Occipital lobe (tissue), 2 donors: ENCODE data around the gene ICAM3. TPM values are rescaled to one million over a fixed set of nuclear protein-coding genes. Genes with fewer than 3 reads are reported as not detected.
"Not testable (repeated sequence)": the region's sequence is repeated elsewhere in the genome, so short reads cannot be mapped to it uniquely, and the experiment has no call there.

ENCODE experiments used
- DNase-seq: peaks from one replicate; lab custom pipeline; 2025; lab: John Stamatoyannopoulos, UW
- total RNA-seq: library from RNA; depleted of rRNA; stranded (reverse); fragments of >200 nt; gene quantifications from one replicate; pipeline ENCODE4 v1.2.3, GENCODE V29; 2014

Gene ICAM3
- total RNA-seq, 1 donor from 2014 or later = 0.94 TPM

DNA sequence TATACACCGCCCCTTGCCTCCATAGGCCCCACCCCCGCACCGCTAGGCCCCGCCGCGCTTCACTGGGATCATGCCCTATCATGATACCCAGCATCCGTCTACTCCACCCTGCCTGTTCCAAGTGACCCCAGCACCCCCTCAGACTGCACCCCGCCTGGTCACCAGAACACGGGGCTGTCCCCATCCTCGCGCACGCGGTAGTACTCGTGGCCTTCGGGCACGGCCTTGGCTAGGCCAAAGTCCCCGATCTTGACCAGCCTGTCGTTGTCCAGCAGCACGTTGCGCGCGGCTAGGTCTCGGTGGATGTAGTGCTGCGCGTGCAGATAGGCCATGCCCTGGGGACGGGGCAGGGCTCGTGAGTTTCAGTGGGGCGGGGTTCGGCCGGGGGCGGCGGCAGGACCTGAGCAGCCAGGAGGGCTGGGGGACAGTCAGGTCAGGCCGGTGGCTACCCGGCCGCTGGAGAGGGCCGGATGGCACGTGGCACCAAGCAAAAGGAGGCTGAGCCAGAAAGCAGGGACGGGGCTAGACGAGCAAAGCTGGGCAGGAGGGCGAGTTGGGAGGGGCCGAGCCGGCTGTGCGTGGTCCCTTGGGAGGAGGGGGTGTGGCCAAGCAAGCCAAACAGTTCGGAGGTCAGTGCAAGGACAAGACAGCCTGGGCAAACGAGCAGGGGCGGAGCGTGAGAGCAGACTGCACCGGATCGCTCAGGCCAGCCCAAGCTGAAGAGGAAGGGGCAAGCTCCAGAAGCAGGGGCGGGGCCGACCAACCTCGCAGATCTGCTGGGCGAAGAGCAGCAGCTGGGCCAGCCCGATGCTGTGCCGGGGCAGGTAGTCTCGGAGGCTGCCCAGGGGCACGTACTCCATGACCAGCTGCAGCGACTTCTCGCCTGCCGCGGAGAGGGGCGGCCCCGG is 13.6 kb upstream of the ICAM3 start:
- DNase-seq = no peak

DNA sequence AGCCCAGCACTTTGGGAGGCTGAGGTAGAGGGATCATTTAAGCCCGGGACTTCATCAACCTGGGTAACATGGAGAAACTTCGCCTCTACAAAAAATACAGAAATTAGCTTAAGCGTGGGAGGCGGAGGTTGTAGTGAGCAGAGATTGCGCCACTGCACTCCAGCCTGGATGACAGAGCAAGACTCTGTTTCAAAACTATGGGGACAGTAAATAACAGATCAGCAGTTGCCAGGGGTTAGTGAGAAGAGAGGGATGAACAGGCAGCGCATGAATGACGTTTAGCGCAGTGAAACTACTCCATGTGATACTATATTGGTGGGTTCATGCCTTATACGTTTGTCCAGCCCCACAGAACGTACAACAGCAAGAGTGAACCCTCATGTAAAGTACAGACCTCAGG is 7.1 kb upstream of the ICAM3 start:
- DNase-seq = no peak

- no peak for DNase-seq
These were observed 5.4 kb upstream of the ICAM3 start for GRCh38 chr19:10344780-10345179.

GRCh38 chr19:10343495-10343894 is 4.1 kb upstream of the ICAM3 start:
- no peak for DNase-seq

DNA sequence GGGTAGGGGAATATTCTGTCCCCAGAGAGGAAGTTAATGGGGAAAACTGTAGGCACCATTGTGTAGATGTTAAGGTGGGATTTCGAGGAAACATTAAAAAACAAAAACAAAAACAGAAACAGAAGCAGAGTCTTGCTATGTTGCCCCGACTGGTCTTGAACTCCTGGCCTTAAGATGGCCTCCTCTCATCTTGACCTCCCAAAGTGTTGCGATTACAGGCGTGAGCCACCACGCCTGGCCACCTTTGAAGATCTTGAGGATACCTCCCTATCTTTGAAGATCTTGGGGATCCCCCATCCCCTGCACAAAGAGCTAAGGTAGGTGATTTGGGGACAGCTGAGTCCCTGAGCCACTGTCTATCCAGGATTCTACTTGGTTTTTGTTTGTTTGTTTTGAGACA is 553 bp upstream of the ICAM3 start:
- DNase-seq = no peak

- DNase-seq = no peak
These were observed 484 bp downstream of the ICAM3 start for GRCh38 chr19:10338940-10339339.

GRCh38 chr19:10336725-10337124 is 2.7 kb downstream of the ICAM3 start:
- DNase-seq = not testable (repeated sequence)

- no peak for DNase-seq
These were observed 4.0 kb downstream of the ICAM3 start for GRCh38 chr19:10335352-10335985.

GRCh38 chr19:10334588-10335351 is 4.7 kb downstream of the ICAM3 start:
- DNase-seq = peak; percentile 48

DNA sequence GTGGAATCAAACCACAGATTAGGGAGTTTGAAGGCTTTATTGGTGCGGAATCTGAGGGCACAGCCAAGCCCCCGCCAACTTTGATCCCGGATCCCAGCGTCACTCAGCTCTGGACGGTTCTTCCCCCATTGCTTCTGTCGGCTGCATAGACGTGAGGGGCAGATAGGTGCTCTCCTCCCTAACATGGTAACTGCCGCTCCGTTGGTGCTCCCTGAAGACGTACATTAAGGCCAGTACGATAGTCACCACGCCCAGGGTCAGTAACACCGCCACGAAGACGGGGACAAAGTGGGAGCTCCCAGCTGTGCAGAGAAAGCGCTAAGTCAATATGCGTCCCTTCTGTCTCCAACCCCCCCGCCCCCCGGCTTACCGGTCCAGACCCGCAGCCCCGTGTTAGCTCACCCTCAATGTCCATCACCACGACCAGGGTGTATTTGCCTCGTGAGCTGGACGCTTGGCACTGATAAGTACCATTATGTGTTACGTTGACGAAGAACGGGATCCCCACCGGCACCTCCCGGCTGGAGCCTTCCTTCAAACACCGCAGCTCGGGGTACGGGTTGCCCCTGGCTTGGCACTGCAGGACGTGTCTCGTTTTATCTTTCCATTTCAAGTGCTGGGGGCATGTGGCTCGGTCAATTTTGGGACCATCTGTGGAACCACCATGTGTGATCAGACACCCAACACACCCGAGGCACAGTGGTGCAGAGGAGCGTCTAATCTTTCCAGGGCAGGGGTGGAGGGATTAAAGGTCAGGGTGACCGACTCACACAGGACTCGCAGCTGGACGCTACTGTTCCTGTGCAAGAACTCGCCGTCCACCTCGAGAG is 5.5 kb downstream of the ICAM3 start:
- no peak for DNase-seq

DNA sequence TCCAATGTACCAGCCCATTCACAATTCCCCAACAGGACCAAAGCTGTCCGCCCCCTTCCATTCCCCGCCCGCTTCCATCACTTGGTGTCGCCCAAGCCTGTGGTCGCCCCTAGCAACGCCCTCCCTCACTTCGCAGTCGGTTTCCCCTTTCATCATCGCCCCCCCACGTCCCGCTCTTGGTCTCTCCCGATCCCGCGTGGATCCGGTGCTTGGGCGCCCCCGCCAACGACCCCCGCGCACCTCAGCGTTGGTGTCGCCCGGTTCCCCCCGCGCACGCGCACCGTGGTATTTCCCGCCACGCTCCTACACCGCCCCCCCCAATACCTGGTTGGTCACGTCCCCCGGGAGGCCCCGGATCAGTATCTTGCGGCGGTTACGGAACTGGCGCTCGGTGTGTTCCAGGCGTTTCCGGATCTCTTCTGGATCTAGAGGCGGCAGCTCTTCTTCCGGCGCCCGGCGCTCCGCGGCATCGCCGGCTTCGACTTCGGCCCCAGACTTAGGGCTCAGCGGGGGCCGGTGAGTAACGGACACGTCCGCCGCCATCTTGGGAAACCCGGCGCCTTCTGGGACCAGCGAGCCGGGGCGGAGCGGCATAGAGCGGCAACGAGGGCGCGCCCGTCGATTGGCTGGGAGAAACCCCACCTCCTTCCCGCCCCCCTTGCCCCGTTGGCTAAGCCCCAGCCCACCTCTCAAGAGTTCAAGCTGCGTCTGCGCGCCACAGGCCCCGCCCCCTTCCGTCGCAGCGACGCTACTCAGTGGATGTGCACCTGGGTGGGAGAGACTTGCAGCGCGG is 6.3 kb downstream of the ICAM3 start, which contains the start of gene RAVER1:
TSS of gene RAVER1 (minus strand) at position 565 of the 793 bp plus-strand sequence. CDS start at position 543, 22 bp downstream.
- peak; percentile 94 for DNase-seq

- no peak for DNase-seq
These were observed 7.1 kb downstream of the ICAM3 start for GRCh38 chr19:10332158-10332964.

GRCh38 chr19:10329555-10329954 is 9.9 kb downstream of the ICAM3 start:
- no peak for DNase-seq

DNA sequence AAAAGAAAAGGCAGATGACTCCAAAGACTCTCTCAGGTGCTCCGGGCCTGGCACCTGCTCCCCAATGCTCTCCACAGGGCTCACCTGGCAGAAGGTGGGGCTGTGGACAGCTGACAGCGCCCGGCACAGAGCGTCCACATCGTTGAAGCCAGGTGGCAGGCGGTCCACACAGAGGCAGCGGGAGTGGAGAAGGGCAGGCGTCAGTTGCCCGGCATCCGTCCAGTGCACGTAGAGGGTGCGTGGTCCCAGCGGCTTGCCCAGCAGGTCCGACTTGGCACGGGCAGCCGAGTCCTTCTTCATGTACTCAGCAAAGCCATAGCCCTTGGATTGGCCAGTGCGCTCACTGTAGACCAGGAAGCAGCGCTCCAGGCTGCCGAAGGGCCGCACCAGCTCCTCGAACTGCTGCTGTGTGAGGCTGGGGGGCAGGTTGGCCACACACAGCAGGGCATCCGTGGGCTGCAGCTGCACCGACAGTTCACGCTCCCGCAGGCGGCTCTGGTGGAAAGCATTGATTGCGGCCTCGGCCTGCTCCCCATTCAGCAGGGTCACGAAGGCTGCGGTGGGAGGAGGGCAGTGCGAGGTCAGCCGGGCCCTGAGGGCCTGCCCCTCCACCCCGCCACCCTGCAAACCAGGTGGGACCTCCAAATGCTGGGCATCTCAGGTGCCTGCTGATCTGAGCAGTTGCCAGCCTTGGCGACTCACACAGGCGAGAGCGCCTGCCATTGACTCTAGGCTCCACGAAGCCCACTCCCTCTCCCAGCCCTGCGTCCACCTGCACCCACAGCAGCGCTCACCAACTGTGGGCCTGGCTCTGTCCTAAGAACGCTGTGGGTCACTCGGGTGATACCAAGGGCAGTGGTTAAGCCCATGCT is 10.6 kb downstream of the ICAM3 start:
- DNase-seq = no peak

GRCh38 chr19:10327793-10328192 is 11.6 kb downstream of the ICAM3 start:
- no peak for DNase-seq

GRCh38 chr19:10325732-10326131 is 13.7 kb downstream of the ICAM3 start:
- no peak for DNase-seq

- DNase-seq = no peak
These were observed 17.3 kb downstream of the ICAM3 start for GRCh38 chr19:10321874-10322835.
